HepG2 (cell line): Measurements from ENCODE around the gene FREM3. TPM values are rescaled to one million over a fixed set of nuclear protein-coding genes. Genes with fewer than 3 reads are reported as not detected.

Experiments used
- ATAC-seq: fragments of 200-7000 bp; cut with Tn5 transposase; 3 replicates; pipeline ENCODE4 v1.9.1; 2020; ENCODE audit warnings: mild to moderate bottlenecking, moderate library complexity
- BruUV-seq: library from RNA; stranded (reverse); fragments of 400-500 nt; replicated peaks from 2 replicates; lab custom pipeline; 2021; lab: Mats Ljungman, UMichigan
- CTCF ChIA-PET: fragments of 300-600 bp; formaldehyde crosslinking; extraction: SDS; loops from one replicate; lab custom pipeline; 2021; ENCODE audit warnings: low total read pairs, inconsistent platforms, low intra/inter-chr PET ratio; lab: Yijun Ruan, JAX
- POLR2A ChIA-PET: fragments of 350-600 bp; sonication (Branson Sonifier 250); formaldehyde crosslinking; loops from one replicate; lab custom pipeline; 2020; ENCODE audit warnings: antibody characterized with exemption, inconsistent platforms; lab: Yijun Ruan, JAX
- DNase-seq: peaks from one replicate; pipeline ENCODE4 v3.0.0-alpha.2; 2015; ENCODE audit warnings: low spot score
- FAIRE-seq: peaks from 3 replicates; lab custom pipeline; 2011; peaks lifted over from hg19 to GRCh38; lab: Jason Lieb, UNC
- H2AFZ ChIP-seq: one replicate; pipeline ENCODE4 v1.6.1; 2011; ENCODE audit warnings: low read length, inconsistent platforms
- H3K27ac ChIP-seq: fragments of 300-600 bp; 3 replicates; pipeline ENCODE4 v1.8.0; 2011; ENCODE audit warnings: mixed run types, mild to moderate bottlenecking, mixed read lengths, low read length, inconsistent platforms; ENCODE audit not compliant: insufficient read depth; ENCODE audit errors: extremely low read length
- H3K27me3 ChIP-seq, 2 experiments: fragments of 200-600 bp in 1 of 2; 2 replicates in 1 of 2; 3 replicates in 1 of 2; pipeline versions ENCODE4 v1.6.0 to v1.8.0; 2011; ENCODE audit warnings: low read length in 2 of 2, mild to moderate bottlenecking in 2 of 2, moderate library complexity in 2 of 2, inconsistent platforms in 1 of 2; ENCODE audit not compliant: insufficient read depth in 2 of 2, control insufficient read depth in 1 of 2
- H3K36me3 ChIP-seq, 2 experiments: fragments of 200-600 bp in 1 of 2; replicated peaks in 1 of 2; 2 replicates in 1 of 2; 3 replicates in 1 of 2; pipeline versions ENCODE4 v1.5.1 to v1.8.0; 2011; ENCODE audit warnings: low read length in 2 of 2, inconsistent platforms in 1 of 2; ENCODE audit not compliant: insufficient read depth in 2 of 2, control insufficient read depth in 1 of 2
- H3K4me1 ChIP-seq: 2 replicates; pipeline ENCODE4 v1.5.1; 2012; ENCODE audit warnings: low read length, inconsistent platforms; ENCODE audit not compliant: insufficient read depth
- H3K4me2 ChIP-seq: 2 replicates; pipeline ENCODE4 v1.6.0; 2011; ENCODE audit warnings: low read depth, low read length, inconsistent platforms
- H3K4me3 ChIP-seq, 3 experiments: fragments of 200-600 bp in 1 of 3; sonication (generic), shearing (Covaris generic) in 1 of 3; replicated peaks in 1 of 3; 2 replicates each; pipeline ENCODE4 v1.5.1; 2011 to 2016; ENCODE audit warnings: low read length in 3 of 3, inconsistent platforms in 2 of 3, low read depth in 2 of 3, mild to moderate bottlenecking in 2 of 3, control low read depth in 1 of 3, mixed read lengths in 1 of 3; ENCODE audit not compliant: insufficient read depth in 1 of 3
- H3K79me2 ChIP-seq: one replicate; pipeline ENCODE4 v1.6.1; 2011; ENCODE audit warnings: low read length, inconsistent platforms; ENCODE audit not compliant: insufficient read depth
- H3K9ac ChIP-seq: 2 replicates; pipeline ENCODE4 v1.6.0; 2011; ENCODE audit warnings: mild to moderate bottlenecking, low read depth, low read length, inconsistent platforms; ENCODE audit not compliant: insufficient read depth
- H3K9me3 ChIP-seq: 2 replicates; pipeline ENCODE4 v1.5.1; 2012; ENCODE audit warnings: mild to moderate bottlenecking, low read length
- H4K20me1 ChIP-seq: 2 replicates; pipeline ENCODE4 v1.6.0; 2011; ENCODE audit warnings: inconsistent platforms, mild to moderate bottlenecking, low read length, moderate library complexity; ENCODE audit not compliant: insufficient read depth
- ARHGAP35 ChIP-seq: sonication (generic); formaldehyde crosslinking; IDR thresholded peaks from 2 replicates; pipeline ENCODE4 v1.9.0; 2022; ENCODE audit warnings: mild to moderate bottlenecking, inconsistent platforms, moderate library complexity, missing genetic modification reagents, borderline replicate concordance
- ATF4 ChIP-seq, 2 experiments: fragments of 450-650 bp in 1 of 2; sonication (generic) in 1 of 2; formaldehyde crosslinking; IDR thresholded peaks; 2 replicates each; pipeline versions ENCODE4 v1.5.0 to v1.8.0; 2020 to 2022; ENCODE audit warnings: mild to moderate bottlenecking in 1 of 2, missing genetic modification reagents in 1 of 2
- CREM ChIP-seq, 2 experiments: sonication (generic) in 1 of 2; formaldehyde crosslinking in 1 of 2; IDR thresholded peaks; 2 replicates each; pipeline versions ENCODE4 v1.4.0 to v1.6.1; 2016 to 2020; ENCODE audit warnings: antibody characterized with exemption in 1 of 2, mild to moderate bottlenecking in 1 of 2, missing genetic modification reagents in 1 of 2
- HOXD1 ChIP-seq: sonication (generic); formaldehyde crosslinking; IDR thresholded peaks from 2 replicates; pipeline ENCODE4 v1.5.0; 2020; ENCODE audit warnings: missing genetic modification reagents
- KDM4B ChIP-seq: sonication (generic); formaldehyde crosslinking; IDR thresholded peaks from 2 replicates; pipeline ENCODE4 v1.4.0; 2020; ENCODE audit warnings: missing genetic modification reagents
- MED1 ChIP-seq: sonication (generic); formaldehyde crosslinking; IDR thresholded peaks from 2 replicates; pipeline ENCODE4 v1.4.0; 2020; ENCODE audit warnings: missing genetic modification reagents
- MYNN ChIP-seq: sonication (generic); formaldehyde crosslinking; IDR thresholded peaks from 2 replicates; pipeline ENCODE4 v1.4.0; 2020; ENCODE audit warnings: mild to moderate bottlenecking, low read depth, missing genetic modification reagents
- POLR2A ChIP-seq, 2 experiments: IDR thresholded peaks; 2 replicates each; pipeline ENCODE4 v1.6.1; 2011; ENCODE audit warnings: low read depth in 2 of 2, low read length in 2 of 2, mild to moderate bottlenecking in 1 of 2, moderate library complexity in 1 of 2; ENCODE audit not compliant: insufficient read depth in 1 of 2
- PRDM4 ChIP-seq: sonication (generic); formaldehyde crosslinking; IDR thresholded peaks from 2 replicates; pipeline ENCODE4 v1.9.0; 2021; ENCODE audit warnings: missing genetic modification reagents, borderline replicate concordance
- RFX1 ChIP-seq: fragments of 450-650 bp; IDR thresholded peaks from 2 replicates; pipeline ENCODE4 v1.6.1; 2017
- ZNF124 ChIP-seq: sonication (generic); formaldehyde crosslinking; IDR thresholded peaks from 2 replicates; pipeline ENCODE4 v1.4.0; 2020; ENCODE audit warnings: missing genetic modification reagents
- ZNF225 ChIP-seq: sonication (generic); formaldehyde crosslinking; IDR thresholded peaks from 2 replicates; pipeline ENCODE4 v1.4.0; 2020; ENCODE audit warnings: mild to moderate bottlenecking, missing genetic modification reagents
- ZNF383 ChIP-seq: sonication (generic); formaldehyde crosslinking; IDR thresholded peaks from 2 replicates; pipeline ENCODE4 v1.4.0; 2020; ENCODE audit warnings: missing genetic modification reagents, mild to moderate bottlenecking, borderline replicate concordance
- ZNF549 ChIP-seq: sonication (generic); formaldehyde crosslinking; IDR thresholded peaks from 2 replicates; pipeline ENCODE4 v1.5.0; 2020; ENCODE audit warnings: missing genetic modification reagents
- WGBS: methylation state at CpG from one replicate; pipeline ENCODE4 v1.1.6; 2017; ENCODE audit warnings: low lambda C conversion rate; 5-methylcytosine and 5-hydroxymethylcytosine counted together
- in situ Hi-C: cut with HindIII; loops from 2 replicates; pipeline ENCODE4 v1.10.0; 2017; ENCODE audit warnings: low pct_unique_long_range_greater_than_20kb; ENCODE audit not compliant: extremely low pct_ligation_motif_present
- intact Hi-C: fragments of 100-400 bp; cut with micrococcal nuclease; formaldehyde crosslinking; loops from one replicate; pipeline ENCODE4 v1.10.0; 2022; ENCODE audit not compliant: unreplicated experiment
- polyA plus RNA-seq, 8 experiments: library from polyadenylated mRNA; depleted of rRNA in 3 of 8; stranded (reverse) in 7 of 8; unstranded in 1 of 8; fragments of >200 nt; fragmentation: Illumina TruSeq in 4 of 8; extraction: Trizol in 4 of 8; gene quantifications; 2 replicates each; pipeline versions ENCODE4 v1.2.1 to v1.2.3, GENCODE V29; 2011 to 2016; ENCODE audit warnings: low read depth in 4 of 8, missing spikeins in 1 of 8, mixed read lengths in 1 of 8; ENCODE audit not compliant: insufficient read depth in 1 of 8
- total RNA-seq, 5 experiments: library from RNA; depleted of rRNA; stranded (reverse); fragments of >200 nt; fragmentation: Illumina TruSeq; extraction: Trizol; gene quantifications; 2 replicates each; pipeline ENCODE4 v1.2.3, GENCODE V29; 2016; ENCODE audit warnings: low read depth in 1 of 5
- TF ChIP-seq, protein P1 (sequence below): sonication (generic); formaldehyde crosslinking; IDR thresholded peaks from 2 replicates; pipeline ENCODE4 v1.8.1; 2023; ENCODE audit warnings: mild to moderate bottlenecking, inconsistent platforms, moderate library complexity, missing genetic modification reagents, borderline replicate concordance

FREM3 gene
- total and polyA plus RNA-seq, 2 of the 13 experiments (the other 11 are each of a cell fraction or from before 2014, with no cell fraction given), result not detected

- Histone ChIP-seq H3K4me3 (no peak overlapping the region), H3K36me3 (no peaks in the 10 kb centered on the region), H3K27me3 (no peaks in the 10 kb centered on the region), H3K4me1 (no peaks in the 10 kb centered on the region), H3K9me3 (no peaks in the 10 kb centered on the region), H3K27ac (no peak overlapping the region), H4K20me1 (no peaks in the 10 kb centered on the region), H3K9ac (no peak overlapping the region), H3K4me2 (no peak overlapping the region), H3K79me2 (no peaks in the 10 kb centered on the region), H2AFZ (no peak overlapping the region)
- TF ChIP-seq ARHGAP35 (no peak), KDM4B (CRISPR knock-in tag) (no peak), PRDM4 (CRISPR knock-in tag) (no peak), ZNF225 (no peak), ZNF549 (no peak), HOXD1 (no peak), ZNF124 (CRISPR knock-in tag) (no peak), CREM (IDR thresholded peaks at IDR 0.05) (no peak), CREM (CRISPR knock-in tag; IDR thresholded peaks at IDR 0.05) (no peak), POLR2A (IDR thresholded peaks at IDR 0.05; ENCODE audit: insufficient read depth in 1 of 2, low read depth in 2 of 2, low read length in 2 of 2) (no peak), RFX1 (no peak), ATF4 (CRISPR knock-in tag; IDR thresholded peaks at IDR 0.05) (no peak), MED1 (CRISPR knock-in tag) (no peak), ZNF383 (no peak), MYNN (no peak)
- TF ChIP-seq, protein P1, sequence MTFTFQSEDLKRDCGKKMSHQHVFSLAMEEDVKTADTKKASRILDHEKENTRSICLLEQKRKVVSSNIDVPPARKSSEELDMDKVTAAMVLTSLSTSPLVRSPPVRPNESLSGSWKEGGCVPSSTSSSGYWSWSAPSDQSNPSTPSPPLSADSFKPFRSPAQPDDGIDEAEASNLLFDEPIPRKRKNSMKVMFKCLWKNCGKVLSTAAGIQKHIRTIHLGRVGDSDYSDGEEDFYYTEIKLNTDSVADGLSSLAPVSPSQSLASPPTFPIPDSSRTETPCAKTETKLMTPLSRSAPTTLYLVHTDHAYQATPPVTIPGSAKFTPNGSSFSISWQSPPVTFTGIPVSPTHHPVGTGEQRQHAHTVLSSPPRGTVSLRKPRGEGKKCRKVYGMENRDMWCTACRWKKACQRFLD (CRISPR knock-in tag), result no peak
- in situ Hi-C loops (no loop called here), intact Hi-C loops (no loop called here)
- ChIA-PET CTCF (no interaction called here), POLR2A (no interaction called here)
- BruUV-seq, result no TSS peak
- WGBS, result 0% methylated on average over 1 of the region's 5 CpGs
- DNase-seq (no peak), FAIRE-seq (no peak), ATAC-seq (no peak)
Measured at GRCh38 chr4:143713553-143713952, 13.1 kb upstream of the FREM3 start.
